NCI-H2227 treated with DMSO at 0.1 percent for 48 hours (cell line): Measurements from ENCODE around the gene ASAH2B.

Experiments
- DNase-seq: peaks from one replicate; lab custom pipeline; 2025; lab: John Stamatoyannopoulos, UW

ASAH2B gene

DNA sequence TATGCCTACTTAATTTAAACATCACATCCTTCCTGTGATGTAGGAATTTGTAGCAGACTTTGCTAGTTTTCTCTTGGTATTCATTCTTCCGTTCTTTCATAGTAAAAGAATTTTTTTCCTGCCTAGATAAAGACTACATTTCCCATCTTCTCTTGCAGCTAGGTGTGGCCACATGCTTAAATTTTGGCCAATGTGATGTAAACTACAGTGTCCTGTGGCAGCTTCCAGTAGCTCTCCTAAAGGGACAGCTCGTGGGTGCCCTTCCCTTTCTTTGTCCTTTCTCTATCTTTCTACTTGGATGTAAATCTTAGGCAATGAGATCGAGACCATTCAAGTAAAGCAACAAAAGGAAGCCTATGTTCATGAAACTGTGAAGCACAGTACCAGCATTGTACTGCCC, 58.6 kb downstream of the ASAH2B start:
- DNase-seq, result no peak

DNA sequence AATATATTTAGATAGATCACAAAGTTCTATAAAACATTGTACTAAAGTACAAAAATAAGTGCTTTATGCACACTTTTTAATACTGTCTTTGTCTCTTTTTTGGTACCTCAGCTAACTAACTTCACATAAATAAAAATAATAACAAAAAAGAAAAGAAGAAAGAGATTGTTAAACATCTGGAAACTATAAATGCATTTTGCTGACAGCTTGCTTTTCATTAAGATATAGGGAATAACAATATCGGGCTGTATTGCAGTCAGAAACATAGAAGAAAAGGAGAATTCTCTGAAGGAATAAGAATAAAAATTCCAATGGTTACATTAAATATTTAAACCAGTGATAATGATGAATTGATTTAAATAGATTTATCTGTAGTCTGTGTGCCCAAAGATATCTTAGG, 59.9 kb downstream of the ASAH2B start:
- no peak for DNase-seq

DNA sequence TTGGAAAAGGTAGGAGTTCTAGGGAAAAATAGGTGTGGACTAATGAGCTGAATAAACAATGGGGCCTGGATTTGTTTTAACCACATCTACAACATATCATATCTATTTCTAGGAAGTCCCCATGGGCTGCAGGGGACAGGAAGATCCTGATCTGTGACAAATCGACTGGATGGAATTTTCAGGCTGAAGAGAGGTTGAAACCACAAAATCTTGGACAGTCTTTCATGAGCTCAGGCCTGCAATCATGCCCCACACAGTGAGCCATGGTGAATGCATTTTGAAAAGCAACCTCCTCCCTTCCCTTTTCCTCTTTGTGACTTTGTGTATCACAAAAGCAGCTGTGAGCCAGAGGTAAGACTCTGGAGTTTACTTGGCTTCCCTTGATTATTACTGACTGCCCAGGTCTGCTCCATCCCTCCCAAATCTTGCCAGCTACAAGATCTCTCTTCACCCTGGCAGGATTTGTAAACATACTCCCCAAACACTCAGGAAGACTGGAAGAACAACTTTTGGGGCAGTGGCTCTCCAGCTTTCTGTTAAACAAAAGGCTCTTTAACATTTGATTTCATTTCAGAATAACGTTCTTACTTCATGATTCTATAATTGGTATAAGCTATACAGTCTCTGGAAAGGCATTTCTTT, 66.4 kb downstream of the ASAH2B start:
- no peak for DNase-seq

DNA sequence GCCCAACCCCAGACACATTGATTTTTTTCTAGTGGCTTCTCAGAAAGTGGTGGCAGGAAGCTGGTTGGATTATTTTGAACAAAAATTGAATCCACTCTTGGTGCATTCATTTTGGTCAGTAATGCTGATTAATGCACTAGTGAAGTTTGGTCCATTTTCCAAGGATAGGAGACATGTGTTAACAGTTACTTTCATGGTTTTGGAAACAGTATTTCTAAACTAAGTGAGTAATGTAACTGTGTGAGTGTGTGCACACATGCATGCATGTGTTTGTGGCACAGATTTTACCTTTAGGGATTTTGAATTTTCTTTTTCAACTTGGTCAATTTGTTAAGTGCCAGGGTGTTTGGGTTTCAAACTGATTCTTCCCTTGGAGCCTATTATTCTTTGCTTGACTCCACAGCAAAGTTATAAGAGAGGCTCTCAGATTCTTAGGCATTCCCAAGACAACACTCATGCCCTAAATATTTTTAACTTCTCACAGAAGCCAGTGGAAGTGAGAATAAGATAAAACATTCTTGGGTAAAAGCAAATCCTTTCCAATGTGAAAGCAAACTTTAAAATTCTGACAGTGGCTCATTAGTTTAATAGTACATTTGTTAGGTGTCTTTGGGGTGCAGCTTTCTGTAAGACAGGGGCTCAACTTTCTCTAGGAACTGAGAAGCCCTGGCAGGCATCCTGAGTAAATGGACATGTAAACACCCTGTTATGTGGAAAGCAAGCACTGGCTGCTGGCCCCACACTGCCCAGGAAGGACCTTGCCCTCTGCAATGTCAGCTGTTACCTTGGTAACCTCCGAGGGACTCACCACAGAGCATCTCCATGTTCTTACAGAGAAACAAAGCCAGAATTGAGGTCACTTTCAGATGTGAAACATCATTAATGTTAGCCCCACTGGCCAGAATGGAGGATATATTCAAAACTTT, 68.4 kb downstream of the ASAH2B start:
- DNase-seq, result no peak
